T47D (cell line): ENCODE measurements around the gene PIM3.

Experiments
- DNase-seq, 2 experiments: peaks; one replicate each; pipeline versions ENCODE4 v3.0.0 to v3.0.0-alpha.2; 2011 to 2012; ENCODE audit warnings: low read depth in 1 of 2, low spot score in 1 of 2
- JUND ChIP-seq: IDR thresholded peaks from 2 replicates; pipeline ENCODE4 v1.6.1; 2012; ENCODE audit warnings: low read depth
- in situ Hi-C: cut with HindIII; loops from 2 replicates; pipeline ENCODE4 v1.10.0; 2016; ENCODE audit warnings: low sequenced_read_pairs, low pct_unique_long_range_greater_than_20kb

The PIM3 gene

GRCh38 chr22:49958366-49958921 is 2.1 kb upstream of the PIM3 start:
- no peak for TF ChIP-seq JUND
- no peak for DNase-seq
- in situ Hi-C loops = no loop called here

- TF ChIP-seq JUND = no peak
- in situ Hi-C loops = no loop called here
- DNase-seq = no peak
Observed at GRCh38 chr22:49958931-49959781, 1.4 kb upstream of the PIM3 start.

GRCh38 chr22:49959782-49960158 is 802 bp upstream of the PIM3 start:
- DNase-seq = no peak
- in situ Hi-C loops = no loop called here
- no peak for TF ChIP-seq JUND

- in situ Hi-C loops = no loop called here
- peak in 1 of 2 experiments; percentile 74 for DNase-seq
- no peak for TF ChIP-seq JUND
Observed at GRCh38 chr22:49961005-49961600, 531 bp downstream of the PIM3 start.

GRCh38 chr22:49961601-49962011 is 1.0 kb downstream of the PIM3 start:
- no peak for DNase-seq
- in situ Hi-C loops = no loop called here
- TF ChIP-seq JUND = no peak

- in situ Hi-C loops = no loop called here
- DNase-seq = peak; percentile 67 to 95
- no peak for TF ChIP-seq JUND
Observed at GRCh38 chr22:49962012-49962750, 1.6 kb downstream of the PIM3 start.

GRCh38 chr22:49962751-49963646 is 2.4 kb downstream of the PIM3 start:
- TF ChIP-seq JUND = no peak
- in situ Hi-C loops = no loop called here
- DNase-seq = no peak

- in situ Hi-C loops = no loop called here
- no peak for TF ChIP-seq JUND
- no peak for DNase-seq
Observed at GRCh38 chr22:49963647-49964026, 3.1 kb downstream of the PIM3 start.

- DNase-seq = no peak
- no peak for TF ChIP-seq JUND
- in situ Hi-C loops = no loop called here
Observed at GRCh38 chr22:49964136-49965090, 3.8 kb downstream of the PIM3 start.

GRCh38 chr22:49965091-49966040 is 4.8 kb downstream of the PIM3 start:
- DNase-seq = no peak
- TF ChIP-seq JUND = no peak
- in situ Hi-C loops = no loop called here
